K562 (cell line): ENCODE results near the gene ZNF439. TPM values are rescaled to one million over a fixed set of nuclear protein-coding genes. Genes with fewer than 3 reads are reported as not detected.

Experiments
- ARHGAP35 ChIP-seq: fragments of 450-650 bp; IDR thresholded peaks from 2 replicates; pipeline ENCODE4 v1.6.1; 2018; ENCODE audit not compliant: partially characterized antibody
- ATF1 ChIP-seq, 2 experiments: fragments of 450-650 bp in 1 of 2; IDR thresholded peaks; 2 replicates each; pipeline ENCODE4 v1.6.1; 2016; ENCODE audit warnings: missing compliant biosample characterization in 1 of 2, missing genetic modification characterization in 1 of 2
- CBFA2T2 ChIP-seq: fragments of 450-650 bp; conservative IDR thresholded peaks from 2 replicates; pipeline ENCODE4 v1.6.1; 2017; ENCODE audit warnings: mild to moderate bottlenecking
- CBX8 ChIP-seq: fragments of 200-600 bp; sonication (generic); IDR thresholded peaks from 2 replicates; pipeline ENCODE4 v1.6.1; 2012; ENCODE audit warnings: borderline replicate concordance, mixed run types, low read depth, mild to moderate bottlenecking, moderate library complexity, mixed read lengths, low read length, control low read depth, inconsistent platforms; ENCODE audit not compliant: poor library complexity, severe bottlenecking; ENCODE audit errors: extremely low read depth
- CHCHD3 ChIP-seq: fragments of 250-450 bp; sonication (Bioruptor Pico); IDR thresholded peaks from 2 replicates; pipeline ENCODE4 v2.1.2; 2022; ENCODE audit warnings: mild to moderate bottlenecking
- CXXC5 ChIP-seq: fragments of 250-450 bp; sonication (Bioruptor Pico); IDR thresholded peaks from 2 replicates; pipeline ENCODE4 v1.8.0; 2022; ENCODE audit warnings: inconsistent platforms, mild to moderate bottlenecking, moderate library complexity
- EHMT2 ChIP-seq: fragments of 450-650 bp; IDR thresholded peaks from 2 replicates; pipeline ENCODE4 v1.6.1; 2018; ENCODE audit warnings: antibody characterized with exemption
- ETS1 ChIP-seq: conservative IDR thresholded peaks from 2 replicates; pipeline ENCODE4 v1.6.1; 2011; ENCODE audit warnings: low read depth, mild to moderate bottlenecking, low read length; ENCODE audit not compliant: control insufficient read depth
- HMG20A ChIP-seq: fragments of 450-650 bp; formaldehyde crosslinking; conservative IDR thresholded peaks from 2 replicates; pipeline ENCODE4 v1.4.0; 2020; ENCODE audit warnings: mild to moderate bottlenecking, mixed read lengths
- HNRNPL ChIP-seq: fragments of 200-400 bp; formaldehyde crosslinking; IDR thresholded peaks from 2 replicates; pipeline ENCODE4 v1.6.1; 2017; ENCODE audit warnings: low read depth, mild to moderate bottlenecking, low read length
- JUND ChIP-seq, 2 experiments: IDR thresholded peaks; 2 replicates in 1 of 2; 3 replicates in 1 of 2; pipeline ENCODE4 v1.6.1; 2011; ENCODE audit warnings: borderline replicate concordance in 2 of 2, low read depth in 2 of 2, low read length in 2 of 2, improper control_type of control experiment in 1 of 2, missing biosample characterization in 1 of 2, missing genetic modification characterization in 1 of 2, missing genetic modification reagents in 1 of 2
- MTA1 ChIP-seq: fragments of 450-650 bp; IDR thresholded peaks from 2 replicates; pipeline ENCODE4 v1.6.1; 2017; ENCODE audit warnings: borderline replicate concordance
- NBN ChIP-seq: fragments of 450-650 bp; IDR thresholded peaks from 2 replicates; pipeline ENCODE4 v1.6.1; 2016; ENCODE audit warnings: low read depth, mild to moderate bottlenecking
- PHF21A ChIP-seq: fragments of 450-650 bp; IDR thresholded peaks from 2 replicates; pipeline ENCODE4 v1.6.1; 2017; ENCODE audit warnings: low read depth, borderline replicate concordance
- PHF8 ChIP-seq: fragments of 200-600 bp; sonication (generic); IDR thresholded peaks from 2 replicates; pipeline ENCODE4 v1.6.1; 2012; ENCODE audit warnings: mixed run types, mild to moderate bottlenecking, inconsistent platforms, low read length, moderate library complexity, borderline replicate concordance
- POLR2AphosphoS2 ChIP-seq: IDR thresholded peaks from 2 replicates; pipeline ENCODE4 v1.6.1; 2012; ENCODE audit warnings: low read length, improper control_type of control experiment
- PTTG1 ChIP-seq: fragments of 450-650 bp; IDR thresholded peaks from 2 replicates; pipeline ENCODE4 v1.6.1; 2016; ENCODE audit warnings: low read depth, mild to moderate bottlenecking, missing genetic modification characterization, missing compliant biosample characterization
- RBM25 ChIP-seq: fragments of 200-400 bp; formaldehyde crosslinking; IDR thresholded peaks from 2 replicates; pipeline ENCODE4 v1.6.1; 2018; ENCODE audit warnings: low read length, low read depth, moderate library complexity; ENCODE audit not compliant: severe bottlenecking
- SIN3B ChIP-seq: fragments of 450-650 bp; IDR thresholded peaks from 2 replicates; pipeline ENCODE4 v1.6.1; 2017; ENCODE audit warnings: low read depth, mild to moderate bottlenecking, moderate library complexity
- SMAD1 ChIP-seq: fragments of 150-350 bp; IDR thresholded peaks from 2 replicates; pipeline ENCODE4 v1.6.1; 2014; ENCODE audit warnings: low read length, low read depth; ENCODE audit not compliant: partially characterized antibody
- TEAD2 ChIP-seq: fragments of 450-650 bp; IDR thresholded peaks from 2 replicates; pipeline ENCODE4 v1.6.1; 2016; ENCODE audit warnings: missing genetic modification characterization, control low read depth, missing compliant biosample characterization
- TRIM28 ChIP-seq: fragments of 450-650 bp; IDR thresholded peaks from 2 replicates; pipeline ENCODE4 v1.6.1; 2017
- XRCC3 ChIP-seq: fragments of 450-650 bp; IDR thresholded peaks from 2 replicates; pipeline ENCODE4 v1.6.1; 2017; ENCODE audit warnings: mild to moderate bottlenecking, moderate library complexity
- ZBED1 ChIP-seq: IDR thresholded peaks from 2 replicates; pipeline ENCODE4 v1.6.1; 2014
- ZBTB17 ChIP-seq: fragments of 450-650 bp; formaldehyde crosslinking; IDR thresholded peaks from 2 replicates; pipeline ENCODE4 v1.4.0; 2020; ENCODE audit warnings: mild to moderate bottlenecking
- ZBTB2 ChIP-seq: fragments of 450-650 bp; IDR thresholded peaks from 2 replicates; pipeline ENCODE4 v1.6.1; 2016; ENCODE audit warnings: antibody characterized with exemption
- ZNF511 ChIP-seq: sonication (generic); formaldehyde crosslinking; IDR thresholded peaks from 2 replicates; pipeline ENCODE4 v1.8.0; 2022; ENCODE audit warnings: mild to moderate bottlenecking, missing genetic modification reagents
- polyA plus RNA-seq, 8 experiments: library from polyadenylated mRNA; depleted of rRNA in 4 of 8; stranded (reverse) in 5 of 8; unstranded in 3 of 8; fragments of >200 nt; fragmentation: Nextera tagmentation in 2 of 8; fragmentation: Illumina TruSeq in 1 of 8; extraction: Ambion mirVana in 2 of 8; extraction: Trizol in 1 of 8; gene quantifications; 2 replicates each; pipeline versions ENCODE4 v1.2.1 to v1.2.3, GENCODE V29; 2011 to 2014; ENCODE audit warnings: inconsistent platforms in 1 of 8, missing spikeins in 1 of 8
- total RNA-seq, 7 experiments: library from RNA; depleted of rRNA in 6 of 7; stranded (reverse); fragments of >200 nt in 6 of 7; fragmentation: Illumina TruSeq in 2 of 7; extraction: Trizol in 2 of 7; gene quantifications; 2 replicates each; pipeline versions ENCODE4 v1.2.1 to v1.2.3, GENCODE V29; 2011 to 2021; ENCODE audit warnings: low replicate concordance in 1 of 7

The ZNF439 gene
- total and polyA plus RNA-seq, 9 of the 15 experiments (the other 6 are each of a cell fraction or from before 2014, with no cell fraction given) = 0.04 to 0.18 (median 0.10) TPM; not detected in 3

GRCh38 chr19:11814029-11814699, 34.4 kb upstream of the ZNF439 start, which contains the start of gene ZNF440 (continued):
- TF ChIP-seq HMG20A (CRISPR knock-in tag) (no peak), RBM25 (peak; percentile 36), POLR2AphosphoS2 (peak; percentile 86; the same call in 1 of the 2 replicates), CBFA2T2 (no peak), PHF8 (peak; percentile 97; the same call in 1 of the 2 replicates), XRCC3 (no peak), HNRNPL (no peak), CBX8 (no peak), ZNF511 (CRISPR knock-in tag) (0 out of 2 replicates have a peak, but pooled peaks have one; percentile 28), PTTG1 (no peak), CXXC5 (peak; percentile 50), ZBTB2 (no peak), ARHGAP35 (no peak), JUND (IDR thresholded peaks at IDR 0.05; ENCODE audit: borderline replicate concordance, low read depth, low read length) (no peak), JUND (tag; IDR thresholded peaks at IDR 0.05; ENCODE audit: borderline replicate concordance, low read depth, low read length) (no peak), EHMT2 (no peak), NBN (peak; percentile 57; the same call in 1 of the 2 replicates), ZBTB17 (0 out of 2 replicates have a peak, but pooled peaks have one; percentile 33), TRIM28 (no peak), ETS1 (peak; percentile 76), CHCHD3 (peak; percentile 76; the same call in 1 of the 2 replicates), ATF1 (CRISPR knock-in tag; IDR thresholded peaks at IDR 0.05) (no peak), ATF1 (tag; IDR thresholded peaks at IDR 0.05) (peak; percentile 39), MTA1 (no peak), PHF21A (no peak), SIN3B (no peak), SMAD1 (peak; percentile 65), TEAD2 (tag) (no peak), ZBED1 (peak; percentile 69; the same call in 1 of the 2 replicates)
